ENCODE data around the gene COL13A1. TPM values are rescaled to one million over a fixed set of nuclear protein-coding genes. Genes with fewer than 3 reads are reported as not detected.

Gene COL13A1
- total RNA-seq, 2 experiments from 2014 or later, result not detected

DNA sequence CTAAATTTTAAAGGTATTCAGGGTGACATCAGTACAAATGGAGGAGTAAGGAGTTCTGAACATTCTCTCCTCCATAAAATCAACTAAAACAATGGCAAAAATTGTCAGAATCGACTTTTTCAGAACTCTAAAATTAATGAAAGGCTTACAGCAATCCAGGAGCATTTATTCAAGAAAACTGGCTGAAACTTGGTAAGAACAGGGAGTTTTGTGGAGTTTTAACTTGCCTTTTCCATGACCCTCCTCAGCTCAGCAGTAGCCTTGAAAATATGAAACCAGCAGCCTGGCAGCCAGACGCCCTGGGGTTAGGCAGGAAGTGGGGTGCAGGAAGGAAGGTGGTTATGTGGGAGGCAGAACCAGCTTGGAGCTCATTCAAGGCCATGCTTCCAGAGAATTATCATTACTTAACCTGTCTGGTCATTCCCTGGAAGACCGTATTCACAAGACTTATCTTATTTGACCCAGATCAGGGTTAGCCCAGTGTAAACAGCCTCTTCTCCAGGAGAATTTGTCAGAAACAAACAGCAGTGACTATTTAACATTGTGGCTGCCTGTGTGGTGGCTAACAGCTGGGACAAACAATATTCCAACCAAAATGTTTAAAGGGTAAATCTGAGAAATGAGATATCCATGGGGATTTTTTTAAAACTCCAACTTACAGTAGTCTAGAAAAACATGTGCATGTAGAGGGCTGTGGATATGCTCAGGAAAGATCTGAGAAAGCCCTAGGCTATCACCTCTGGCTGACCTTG lies 175.3 kb downstream of the COL13A1 start:
- ATAC-seq (no peak), DNase-seq (no peak)
- H3K4me1 Mint-ChIP-seq (ENCODE audit: low read depth), result peaks cover 12% of the 10 kb centered on the region
- no peak overlapping the region for H3K27ac Mint-ChIP-seq
- no peak overlapping the region for H3K4me3 Mint-ChIP-seq
- H3K27me3 Mint-ChIP-seq (ENCODE audit: low read depth), result peaks cover 34% of the 10 kb centered on the region
- no peaks in the 10 kb centered on the region for H3K36me3 Mint-ChIP-seq (ENCODE audit: low read depth)
- ChIA-PET CTCF (interaction anchor here (5.9 kb wide), 1 partner anchor 18 kb away, joined by 31 read pairs; no protein-coding TSS in a partner anchor), POLR2A (no interaction called here)
- H3K9me3 Mint-ChIP-seq (ENCODE audit: insufficient read depth), result peaks cover 16% of the 10 kb centered on the region

DNA sequence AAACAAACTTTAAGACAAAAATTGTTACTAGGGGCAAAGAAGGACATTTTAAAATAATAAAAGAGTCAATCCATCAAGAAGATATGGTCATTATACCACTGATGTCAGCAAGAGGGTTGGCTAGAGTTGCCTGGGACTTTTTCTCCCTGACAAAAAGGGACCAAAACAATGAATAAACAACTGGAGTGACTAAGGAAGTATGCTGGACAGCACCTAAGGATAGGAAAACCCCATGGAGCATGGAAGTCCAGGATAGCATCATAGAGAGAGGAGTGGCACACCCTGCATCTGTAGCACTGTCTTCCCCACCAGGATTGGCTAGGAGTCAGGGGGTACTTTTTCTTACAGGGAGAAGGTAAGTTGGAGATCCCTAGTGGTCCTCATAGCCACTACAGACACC lies 177.5 kb downstream of the COL13A1 start:
- POLR2A ChIA-PET, result no interaction called here
- DNase-seq (no peak), ATAC-seq (no peak)
- CTCF ChIA-PET, result no interaction called here
- no peak overlapping the region for H3K4me3 Mint-ChIP-seq
- H3K36me3 Mint-ChIP-seq (ENCODE audit: low read depth), result no peaks in the 10 kb centered on the region
- no peak overlapping the region for H3K27ac Mint-ChIP-seq
- peaks cover 25% of the 10 kb centered on the region for H3K27me3 Mint-ChIP-seq (ENCODE audit: low read depth)
- peaks cover 16% of the 10 kb centered on the region for H3K9me3 Mint-ChIP-seq (ENCODE audit: insufficient read depth)
- peaks cover 12% of the 10 kb centered on the region for H3K4me1 Mint-ChIP-seq (ENCODE audit: low read depth)

DNA sequence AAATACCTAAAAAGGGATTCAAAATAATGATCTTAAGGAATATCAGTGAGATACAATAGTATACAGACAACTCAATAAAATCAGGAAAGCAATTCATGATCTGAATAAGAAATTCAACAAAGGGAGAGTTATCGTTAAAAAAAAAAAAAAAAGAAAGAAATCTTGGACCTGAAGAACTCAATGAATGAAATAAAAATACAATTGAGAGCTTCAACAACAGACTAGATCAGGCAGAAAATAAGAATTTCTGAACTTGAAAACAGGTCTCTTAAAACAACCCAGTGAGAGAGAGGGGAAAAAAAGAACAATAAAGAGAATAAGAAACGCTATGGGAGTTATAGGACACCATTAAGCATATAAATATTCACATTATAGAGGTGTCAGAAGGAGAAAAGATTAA lies 179.0 kb downstream of the COL13A1 start:
- H3K27ac Mint-ChIP-seq, result no peak overlapping the region
- ATAC-seq, result no peak
- POLR2A ChIA-PET, result no interaction called here
- no peak overlapping the region for H3K4me3 Mint-ChIP-seq
- H3K4me1 Mint-ChIP-seq (ENCODE audit: low read depth), result peaks cover 12% of the 10 kb centered on the region
- H3K36me3 Mint-ChIP-seq (ENCODE audit: low read depth), result no peaks in the 10 kb centered on the region
- peaks cover 16% of the 10 kb centered on the region for H3K9me3 Mint-ChIP-seq (ENCODE audit: insufficient read depth)
- no peak for DNase-seq
- H3K27me3 Mint-ChIP-seq (ENCODE audit: low read depth), result peaks cover 21% of the 10 kb centered on the region
- CTCF ChIA-PET, result no interaction called here

DNA sequence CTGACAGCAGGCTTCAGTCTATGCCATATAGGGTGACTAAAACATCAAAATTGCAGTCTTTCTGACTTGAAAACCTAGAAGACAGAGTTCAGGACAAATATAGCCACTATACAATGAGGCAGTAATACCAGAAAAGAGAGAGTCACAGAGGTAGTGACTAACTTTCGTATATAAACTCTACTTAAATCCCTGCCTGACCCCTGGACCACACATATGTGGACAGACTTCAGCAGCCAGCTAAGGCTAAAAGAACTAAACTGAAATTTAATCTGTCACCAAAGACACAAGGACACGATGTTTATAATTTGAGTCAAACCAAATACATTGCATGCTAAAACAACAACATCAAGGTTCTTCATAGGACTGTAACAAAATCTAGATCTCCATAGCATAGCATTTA lies 186.4 kb downstream of the COL13A1 start:
- H3K4me1 Mint-ChIP-seq (ENCODE audit: low read depth), result no peaks in the 10 kb centered on the region
- peaks cover 27% of the 10 kb centered on the region for H3K27me3 Mint-ChIP-seq (ENCODE audit: low read depth)
- no peak for DNase-seq
- CTCF ChIA-PET, result no interaction called here
- no peak overlapping the region for H3K4me3 Mint-ChIP-seq
- POLR2A ChIA-PET, result no interaction called here
- no peak overlapping the region for H3K27ac Mint-ChIP-seq
- ATAC-seq, result no peak
- H3K36me3 Mint-ChIP-seq (ENCODE audit: low read depth), result no peaks in the 10 kb centered on the region
- H3K9me3 Mint-ChIP-seq (ENCODE audit: insufficient read depth), result no peaks in the 10 kb centered on the region

DNA sequence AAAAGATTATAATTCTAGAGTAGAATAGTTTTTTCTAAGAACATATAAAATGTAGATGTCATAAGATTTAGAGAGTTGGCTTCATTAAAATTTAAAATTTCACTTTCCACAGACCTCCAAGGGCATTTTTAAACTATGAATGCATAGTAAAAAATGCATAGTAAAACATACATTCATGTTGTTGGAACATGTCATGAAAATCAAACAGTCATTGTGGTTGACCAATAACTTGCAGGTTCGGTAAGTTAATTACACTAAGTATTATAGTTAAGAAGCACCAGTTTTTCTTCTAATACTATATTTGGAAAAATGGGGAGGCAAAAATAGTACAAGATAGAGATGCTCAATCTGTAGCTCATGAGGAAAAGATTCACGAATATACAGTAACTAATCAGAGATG lies 189.4 kb downstream of the COL13A1 start:
- DNase-seq, result no peak
- Mint-ChIP-seq H3K4me3 (no peak overlapping the region), H3K4me1 (ENCODE audit: low read depth) (no peaks in the 10 kb centered on the region), H3K9me3 (ENCODE audit: insufficient read depth) (no peaks in the 10 kb centered on the region), H3K27ac (no peak overlapping the region), H3K27me3 (ENCODE audit: low read depth) (peaks cover 28% of the 10 kb centered on the region), H3K36me3 (ENCODE audit: low read depth) (no peaks in the 10 kb centered on the region)
- ChIA-PET POLR2A (no interaction called here), CTCF (no interaction called here)
- no peak for ATAC-seq

DNA sequence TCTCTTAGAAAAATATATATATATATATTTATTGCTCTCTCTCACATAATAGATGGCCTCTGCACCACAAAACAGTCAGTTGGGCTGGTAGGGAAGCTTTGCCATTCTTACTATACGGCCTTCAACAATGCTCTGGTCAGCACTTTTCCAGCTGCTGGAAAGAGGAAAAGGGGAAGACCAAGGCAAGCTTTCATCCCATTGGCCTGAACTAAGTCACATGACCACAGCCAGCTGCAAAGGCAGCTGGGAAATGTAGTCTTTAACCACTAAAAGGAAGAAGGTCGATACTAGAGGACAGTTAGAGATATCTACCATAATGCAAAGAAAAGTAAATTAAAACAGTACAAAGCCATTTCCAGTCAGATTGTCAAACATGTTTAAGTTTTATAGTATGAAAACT lies 192.6 kb downstream of the COL13A1 start:
- Mint-ChIP-seq H3K27ac (no peak overlapping the region), H3K36me3 (ENCODE audit: low read depth) (no peaks in the 10 kb centered on the region), H3K27me3 (ENCODE audit: low read depth) (peaks cover 20% of the 10 kb centered on the region), H3K4me1 (ENCODE audit: low read depth) (no peaks in the 10 kb centered on the region), H3K9me3 (ENCODE audit: insufficient read depth) (no peaks in the 10 kb centered on the region), H3K4me3 (no peak overlapping the region)
- POLR2A ChIA-PET, result no interaction called here
- DNase-seq (no peak), ATAC-seq (no peak)
- CTCF ChIA-PET, result interaction anchor here (0.7 to 1.0 kb wide), 2 partner anchors 36 to 122 kb away, joined by 3 to 4 read pairs; no protein-coding TSS in a partner anchor

DNA sequence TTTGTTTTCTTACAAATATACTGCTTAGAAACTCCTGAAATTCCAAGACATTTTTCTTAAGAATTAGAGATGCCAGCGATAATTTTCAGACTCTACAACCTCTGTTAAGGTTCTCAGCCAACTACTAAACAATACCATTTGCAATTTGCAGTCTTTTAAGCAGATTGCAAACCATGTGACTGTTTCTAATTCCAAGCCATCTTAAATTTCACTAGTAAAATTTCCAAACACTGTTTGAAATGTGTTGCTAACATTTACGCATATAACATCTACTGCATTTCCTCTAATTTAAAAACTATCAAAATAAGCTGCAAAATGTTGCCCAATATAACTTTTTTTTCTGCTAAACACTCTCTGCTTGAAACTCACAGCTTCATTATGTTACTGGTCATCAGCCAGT lies 194.9 kb downstream of the COL13A1 start:
- ChIA-PET CTCF (no interaction called here), POLR2A (no interaction called here)
- H3K27me3 Mint-ChIP-seq (ENCODE audit: low read depth), result peaks cover 6% of the 10 kb centered on the region
- ATAC-seq, result no peak
- no peak for DNase-seq
- H3K4me3 Mint-ChIP-seq, result no peak overlapping the region
- no peak overlapping the region for H3K27ac Mint-ChIP-seq
- H3K9me3 Mint-ChIP-seq (ENCODE audit: insufficient read depth), result no peaks in the 10 kb centered on the region
- no peaks in the 10 kb centered on the region for H3K4me1 Mint-ChIP-seq (ENCODE audit: low read depth)
- no peaks in the 10 kb centered on the region for H3K36me3 Mint-ChIP-seq (ENCODE audit: low read depth)

DNA sequence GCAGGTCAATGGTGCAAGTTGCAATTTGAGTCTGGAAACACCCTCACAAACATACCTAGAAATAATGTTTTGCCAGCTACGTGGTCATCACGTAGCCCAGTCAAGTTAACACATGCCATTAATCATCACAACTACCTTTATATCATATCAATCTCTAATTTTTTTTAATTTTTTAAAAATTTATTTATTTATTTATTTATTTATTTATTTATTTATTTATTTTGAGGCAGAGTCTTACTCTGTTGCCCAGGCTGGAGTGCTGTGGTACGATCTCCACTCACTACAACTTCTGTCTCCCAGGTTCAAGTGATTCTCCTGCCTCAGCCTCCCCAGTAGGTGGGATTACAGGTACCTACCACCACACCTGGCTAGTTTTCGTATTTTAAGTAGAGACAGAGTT lies 198.6 kb downstream of the COL13A1 start:
- Mint-ChIP-seq H3K27ac (no peak overlapping the region), H3K4me3 (no peak overlapping the region), H3K27me3 (ENCODE audit: low read depth) (peaks cover 19% of the 10 kb centered on the region), H3K9me3 (ENCODE audit: insufficient read depth) (peaks cover 4% of the 10 kb centered on the region), H3K4me1 (ENCODE audit: low read depth) (no peaks in the 10 kb centered on the region), H3K36me3 (ENCODE audit: low read depth) (no peaks in the 10 kb centered on the region)
- DNase-seq (no peak), ATAC-seq (no peak)
- ChIA-PET CTCF (no interaction called here), POLR2A (no interaction called here)

DNA sequence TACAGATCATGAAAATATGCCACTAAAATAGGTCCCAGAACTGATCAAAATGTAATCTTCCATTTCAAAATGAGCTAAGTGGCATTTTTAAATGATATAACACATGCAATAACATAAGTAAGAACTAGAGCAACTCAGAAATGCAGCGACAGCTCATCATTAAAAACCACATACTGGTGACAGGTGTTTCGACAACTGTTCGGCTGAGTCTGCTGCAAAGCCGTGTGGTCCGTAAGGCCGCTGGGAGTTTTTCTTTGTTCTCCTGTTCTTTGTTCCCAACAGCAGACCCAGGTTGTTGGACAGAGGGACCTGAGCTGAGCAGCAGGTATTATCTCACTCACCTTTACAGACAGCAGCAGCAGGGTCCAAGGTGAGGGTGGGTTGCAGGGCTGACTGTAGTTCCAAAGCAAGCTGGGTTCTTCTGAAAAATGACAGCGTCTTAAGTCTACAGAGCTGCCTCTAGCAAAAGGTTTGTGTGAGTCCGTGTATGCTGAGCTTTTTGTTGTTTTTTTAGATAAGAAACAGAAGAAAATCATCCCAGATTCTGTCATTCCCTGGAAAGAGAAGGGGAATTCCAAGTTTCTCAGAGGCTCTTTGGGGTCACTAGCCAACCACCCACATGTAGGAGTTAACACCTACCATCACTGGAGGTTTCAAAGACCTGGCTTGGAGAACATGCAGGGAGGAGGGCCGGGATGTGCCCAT lies 205.6 kb downstream of the COL13A1 start:
- Mint-ChIP-seq H3K9me3 (ENCODE audit: insufficient read depth) (peaks cover 4% of the 10 kb centered on the region), H3K27ac (no peak overlapping the region), H3K27me3 (ENCODE audit: low read depth) (peaks cover 28% of the 10 kb centered on the region), H3K4me3 (no peak overlapping the region), H3K36me3 (ENCODE audit: low read depth) (no peaks in the 10 kb centered on the region), H3K4me1 (ENCODE audit: low read depth) (no peaks in the 10 kb centered on the region)
- POLR2A ChIA-PET, result no interaction called here
- DNase-seq (no peak), ATAC-seq (no peak)
- CTCF ChIA-PET, result no interaction called here

Other genes with a start within 250 kb of the COL13A1 start
- not detected for gene NEUROG3, start 228.5 kb upstream of the COL13A1 start, total RNA-seq
- gene FAM241B, start 171.7 kb upstream of the COL13A1 start, total RNA-seq, result 1 to 10 TPM; 5.4 to 6.1 TPM

Data from activated CD8-positive, alpha-beta T cell treated with anti-CD3 and anti-CD28 coated beads, Interleukin-2, amount 10 ng/mL, durations not matched to agents 7 days and 5 days (primary cell).